Lower leg skin (tissue), 4 donors: ENCODE data around the gene WWOX. TPM values are rescaled to one million over a fixed set of nuclear protein-coding genes. Genes with fewer than 3 reads are reported as not detected.

Experiments
- DNase-seq, 2 donors: peaks; one replicate each; pipeline ENCODE4 v3.0.0-alpha.2; 2019; ENCODE audit warnings: low spot score in 2 of 2
- H3K4me3 ChIP-seq: fragments of 200-600 bp; sonication (generic); 2 replicates; pipeline ENCODE4 v1.5.1; 2017; ENCODE audit warnings: mild to moderate bottlenecking, low read depth; ENCODE audit not compliant: poor library complexity, severe bottlenecking
- POLR2A ChIP-seq, 2 donors: fragments of 450-650 bp; IDR thresholded peaks; one replicate each; pipeline ENCODE4 v1.6.1; 2016 to 2017; ENCODE audit warnings: antibody characterized with exemption in 2 of 2, mild to moderate bottlenecking in 1 of 2, moderate library complexity in 1 of 2
- WGBS, 2 donors: methylation state at CpG; one replicate each; pipeline ENCODE4 v1.1.5; 2018; 5-methylcytosine and 5-hydroxymethylcytosine counted together
- intact Hi-C: fragments of 100-400 bp; cut with DNase I; formaldehyde crosslinking; loops from one replicate; pipeline ENCODE4 v1.15.0; 2023; ENCODE audit warnings: low total_unique reads
- total RNA-seq, 4 donors: library from RNA; depleted of rRNA; stranded (reverse); fragments of >200 nt; gene quantifications; one replicate each; pipeline ENCODE4 v1.1.0, GENCODE V29; 2016
- TF ChIP-seq, protein P1 (sequence below), 3 donors: fragments of 450-650 bp; IDR thresholded peaks; one replicate each; pipeline ENCODE4 v1.5.1; 2016; ENCODE audit warnings: antibody characterized with exemption in 3 of 3, mild to moderate bottlenecking in 3 of 3, moderate library complexity in 2 of 3

The WWOX gene
- total RNA-seq, 4 donors from 2014 or later, result 21.0 to 82.7 (median 36.1) TPM

DNA sequence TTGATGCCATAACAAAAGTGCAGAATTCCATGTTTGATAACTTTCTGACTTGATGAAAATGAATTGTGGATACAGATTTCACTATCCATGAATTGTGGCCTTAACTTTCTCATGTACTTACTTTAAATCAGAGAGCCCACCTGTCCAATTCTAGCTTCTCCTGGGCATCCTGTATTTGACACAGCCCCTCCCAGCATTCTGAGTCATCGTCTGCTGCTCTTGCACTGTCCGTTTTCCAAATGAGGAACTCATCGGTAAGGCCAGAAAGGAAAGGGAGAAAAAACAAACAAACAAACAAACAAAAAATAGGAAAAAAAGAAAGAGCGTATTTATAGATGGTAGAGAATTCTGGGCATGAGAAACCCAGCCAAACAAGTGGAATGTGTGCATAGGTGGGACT, 361.6 kb downstream of the WWOX start:
- no peak for DNase-seq
- 55 to 60% methylated on average over 4 of the region's 4 CpGs for WGBS, 2 donors
- intact Hi-C loops, result no loop called here
- TF ChIP-seq, protein P1, sequence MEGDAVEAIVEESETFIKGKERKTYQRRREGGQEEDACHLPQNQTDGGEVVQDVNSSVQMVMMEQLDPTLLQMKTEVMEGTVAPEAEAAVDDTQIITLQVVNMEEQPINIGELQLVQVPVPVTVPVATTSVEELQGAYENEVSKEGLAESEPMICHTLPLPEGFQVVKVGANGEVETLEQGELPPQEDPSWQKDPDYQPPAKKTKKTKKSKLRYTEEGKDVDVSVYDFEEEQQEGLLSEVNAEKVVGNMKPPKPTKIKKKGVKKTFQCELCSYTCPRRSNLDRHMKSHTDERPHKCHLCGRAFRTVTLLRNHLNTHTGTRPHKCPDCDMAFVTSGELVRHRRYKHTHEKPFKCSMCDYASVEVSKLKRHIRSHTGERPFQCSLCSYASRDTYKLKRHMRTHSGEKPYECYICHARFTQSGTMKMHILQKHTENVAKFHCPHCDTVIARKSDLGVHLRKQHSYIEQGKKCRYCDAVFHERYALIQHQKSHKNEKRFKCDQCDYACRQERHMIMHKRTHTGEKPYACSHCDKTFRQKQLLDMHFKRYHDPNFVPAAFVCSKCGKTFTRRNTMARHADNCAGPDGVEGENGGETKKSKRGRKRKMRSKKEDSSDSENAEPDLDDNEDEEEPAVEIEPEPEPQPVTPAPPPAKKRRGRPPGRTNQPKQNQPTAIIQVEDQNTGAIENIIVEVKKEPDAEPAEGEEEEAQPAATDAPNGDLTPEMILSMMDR (IDR thresholded peaks at IDR 0.05), result no peak
- TF ChIP-seq POLR2A (IDR thresholded peaks at IDR 0.05), result no peak
- H3K4me3 ChIP-seq, result no peak overlapping the region

DNA sequence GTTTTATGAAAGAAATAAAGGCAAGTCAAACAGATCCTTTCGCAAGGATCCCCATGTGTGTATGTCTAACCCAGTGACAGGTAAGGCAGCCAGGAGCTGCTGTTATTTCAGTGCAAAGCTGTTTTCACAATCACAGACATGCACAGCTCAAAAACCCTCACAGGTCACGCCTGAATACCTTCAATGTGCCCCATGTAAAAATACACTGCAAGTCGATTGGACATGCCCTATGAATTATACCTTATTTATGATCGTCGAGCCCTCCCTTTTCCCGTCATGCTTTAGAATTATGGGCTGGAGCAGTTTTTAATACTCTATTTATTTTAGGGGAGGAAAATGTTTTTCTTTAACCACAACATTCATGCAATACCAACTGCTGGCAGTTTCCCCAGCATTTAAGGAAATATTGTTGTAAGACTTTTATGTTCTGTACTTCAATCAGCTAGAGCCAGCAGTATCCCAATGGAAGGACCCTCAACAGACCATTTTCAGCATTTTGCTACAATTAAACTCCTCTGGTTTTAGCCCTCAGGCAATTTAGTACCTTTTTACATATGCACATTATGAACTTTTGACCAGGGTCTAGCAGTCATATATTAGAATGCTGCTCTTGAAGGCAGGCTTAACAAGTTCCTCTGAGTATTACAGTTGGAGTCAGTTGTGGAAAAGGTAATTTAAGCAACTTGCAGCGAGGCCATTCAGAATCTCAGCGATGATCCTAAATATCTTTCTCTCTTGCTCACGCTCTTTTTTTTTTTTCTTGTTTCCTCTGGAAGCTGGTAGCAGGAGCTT, 362.2 kb downstream of the WWOX start:
- no peak for DNase-seq
- no peak for TF ChIP-seq POLR2A (IDR thresholded peaks at IDR 0.05)
- TF ChIP-seq, protein P1 (IDR thresholded peaks at IDR 0.05), result no peak
- intact Hi-C loops, result no loop called here
- no peak overlapping the region for H3K4me3 ChIP-seq
- WGBS, 2 donors, result 63 to 66% methylated on average over 9 of the region's 9 CpGs

DNA sequence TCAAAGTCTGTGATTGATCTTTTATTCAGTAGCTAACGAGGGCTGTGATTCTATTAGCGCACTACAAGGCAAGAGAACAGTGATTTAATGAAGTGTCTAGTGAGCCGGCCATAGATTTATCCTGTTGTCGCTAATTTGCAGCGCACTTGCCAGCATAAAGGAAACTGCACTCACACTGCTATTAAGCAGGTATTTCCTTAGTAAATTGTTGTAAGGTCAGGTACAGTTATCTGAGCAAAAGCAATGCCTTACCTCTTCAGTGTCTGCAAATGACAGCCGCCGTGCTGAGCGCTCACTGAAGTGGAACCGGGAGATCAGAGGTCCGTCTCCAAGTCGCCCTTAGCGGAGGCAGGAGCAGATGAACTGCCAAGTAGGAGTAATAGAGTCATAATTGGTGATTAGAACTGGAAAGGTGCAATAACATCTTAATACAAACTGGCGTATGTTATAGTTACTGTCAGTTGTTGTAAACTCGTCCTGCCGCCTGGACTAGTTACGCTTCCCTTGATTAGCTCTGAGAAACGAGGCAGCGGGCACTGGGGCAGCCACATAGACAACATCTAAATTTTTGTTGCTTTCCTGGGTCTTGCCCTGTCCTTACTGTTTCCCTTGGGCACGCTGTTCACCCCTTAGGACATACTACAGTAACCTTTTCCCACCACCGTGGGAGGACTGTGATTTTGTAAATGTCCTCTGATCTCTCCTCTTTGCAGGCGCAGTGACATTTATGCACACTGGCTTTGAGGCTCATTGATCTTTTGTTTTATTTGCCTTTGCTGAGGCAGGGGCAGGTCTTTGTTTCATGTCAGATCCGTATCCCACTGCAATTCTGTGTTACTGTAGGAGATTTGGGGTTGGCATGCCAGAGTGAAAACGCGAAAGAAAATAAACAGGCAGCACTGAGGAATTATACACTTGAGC, 363.1 kb downstream of the WWOX start:
- intact Hi-C loops, result no loop called here
- H3K4me3 ChIP-seq, result no peak overlapping the region
- no peak for DNase-seq

DNA sequence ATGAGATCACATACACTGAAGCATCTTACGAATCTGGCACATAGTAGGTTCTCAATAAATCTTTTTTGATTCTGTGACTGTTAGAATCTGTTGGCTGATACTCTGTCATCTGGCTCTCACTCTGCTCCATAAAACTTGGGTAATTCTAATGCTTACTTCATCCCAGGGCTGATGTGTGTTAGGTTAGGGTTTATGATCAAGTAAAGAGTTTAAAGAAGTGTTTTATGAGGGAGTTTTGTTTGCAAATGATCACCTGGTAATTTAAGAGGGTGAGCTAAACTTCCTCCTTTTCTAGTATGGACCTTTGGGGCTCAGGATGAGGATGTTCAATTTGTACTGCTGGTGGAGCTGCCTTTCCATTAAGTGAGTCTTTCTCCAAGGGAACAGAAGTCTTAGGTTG, 364.1 kb downstream of the WWOX start:
- no peak for DNase-seq
- no peak overlapping the region for H3K4me3 ChIP-seq
- WGBS, 2 donors, result 86 to 96% methylated on average over 1 of the region's 1 CpG
- intact Hi-C loops, result no loop called here
- TF ChIP-seq, protein P1 (IDR thresholded peaks at IDR 0.05), result no peak
- TF ChIP-seq POLR2A (IDR thresholded peaks at IDR 0.05), result no peak

More for the DNA sequence above, 363.1 kb downstream of the WWOX start:
- WGBS, 2 donors, result 58 to 70% methylated on average over 24 of the region's 24 CpGs
- TF ChIP-seq, protein P1 (IDR thresholded peaks at IDR 0.05), result no peak
- TF ChIP-seq POLR2A (IDR thresholded peaks at IDR 0.05), result no peak

DNA sequence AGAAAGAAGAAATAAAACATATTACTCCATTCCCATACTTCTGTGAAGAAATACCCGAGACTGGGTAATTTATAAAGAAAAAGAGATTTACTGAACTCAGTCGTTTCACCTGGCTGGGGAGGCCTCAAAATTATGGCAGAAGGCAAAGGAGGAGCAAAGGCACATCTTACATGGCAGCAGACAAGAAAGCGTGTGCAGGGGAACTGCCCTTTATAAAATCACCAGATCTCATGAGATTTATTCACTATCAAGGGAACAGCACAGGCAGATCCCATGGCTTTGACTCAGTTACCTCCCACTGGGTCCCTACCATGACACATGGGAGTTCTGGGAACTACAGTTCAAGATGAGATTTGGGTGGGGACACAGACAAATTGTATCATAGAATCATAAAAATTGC, 365.4 kb downstream of the WWOX start:
- WGBS, 2 donors, result 92% methylated on average over 3 of the region's 3 CpGs
- H3K4me3 ChIP-seq, result no peak overlapping the region
- intact Hi-C loops, result no loop called here
- TF ChIP-seq, protein P1 (IDR thresholded peaks at IDR 0.05), result no peak
- no peak for TF ChIP-seq POLR2A (IDR thresholded peaks at IDR 0.05)
- DNase-seq, result no peak
